OCI-LY1 (cell line): Measurements from ENCODE around the gene HEXIM1.
A peak's percentile ranks its signal among the peaks of the same experiment; 100 is the strongest.

ENCODE experiments used
- H2AFZ ChIP-seq: fragments of 200-600 bp; sonication (generic), shearing (Covaris generic); 2 replicates; pipeline ENCODE4 v1.6.0; 2014; ENCODE audit warnings: antibody characterized with exemption, mild to moderate bottlenecking, low read length
- H3F3A ChIP-seq: fragments of 200-600 bp; sonication (generic), shearing (Covaris generic); 2 replicates; pipeline ENCODE4 v1.6.0; 2014; ENCODE audit warnings: mild to moderate bottlenecking, antibody characterized with exemption, low read length, moderate library complexity; ENCODE audit not compliant: insufficient read depth
- H3K27ac ChIP-seq: fragments of 200-600 bp; sonication (generic); 2 replicates; pipeline ENCODE4 v1.5.1; 2014; ENCODE audit warnings: low read length, mixed run types, mild to moderate bottlenecking, low read depth; ENCODE audit not compliant: poor library complexity, severe bottlenecking
- H3K27me3 ChIP-seq: fragments of 200-600 bp; sonication (generic); 2 replicates; pipeline ENCODE4 v1.6.0; 2014; ENCODE audit warnings: antibody characterized with exemption, mild to moderate bottlenecking, low read length, moderate library complexity; ENCODE audit not compliant: insufficient read depth
- H3K36me3 ChIP-seq: fragments of 200-600 bp; sonication (generic); 2 replicates; pipeline ENCODE4 v1.6.1; 2014; ENCODE audit warnings: mild to moderate bottlenecking, antibody characterized with exemption, low read length, moderate library complexity, mixed read lengths; ENCODE audit not compliant: insufficient read depth
- H3K4me1 ChIP-seq: fragments of 200-600 bp; sonication (generic); 2 replicates; pipeline ENCODE4 v1.5.1; 2014; ENCODE audit warnings: mild to moderate bottlenecking, low read length, moderate library complexity; ENCODE audit not compliant: insufficient read depth, severe bottlenecking
- H3K4me2 ChIP-seq: fragments of 200-600 bp; sonication (generic), shearing (Covaris generic); 2 replicates; pipeline ENCODE4 v1.6.1; 2014; ENCODE audit warnings: low read length
- H3K4me3 ChIP-seq: fragments of 200-600 bp; sonication (generic); 2 replicates; pipeline ENCODE4 v1.5.1; 2014; ENCODE audit warnings: low read length, low read depth, mild to moderate bottlenecking, mixed read lengths; ENCODE audit not compliant: poor library complexity, severe bottlenecking
- H3K79me2 ChIP-seq: fragments of 200-600 bp; shearing (Covaris generic); 2 replicates; pipeline ENCODE4 v1.6.1; 2016; ENCODE audit warnings: mixed run types, low read length, mixed read lengths; ENCODE audit not compliant: insufficient read depth
- H3K9ac ChIP-seq: fragments of 200-600 bp; sonication (generic), shearing (Covaris generic); 2 replicates; pipeline ENCODE4 v1.6.1; 2014; ENCODE audit warnings: mild to moderate bottlenecking, low read length, mixed read lengths
- H3K9me2 ChIP-seq: fragments of 200-600 bp; sonication (generic), shearing (Covaris generic); 2 replicates; pipeline ENCODE4 v1.6.1; 2014; ENCODE audit warnings: low read depth, mild to moderate bottlenecking, low read length, mixed read lengths
- H3K9me3 ChIP-seq: fragments of 200-600 bp; shearing (Covaris generic); 2 replicates; pipeline ENCODE4 v1.6.1; 2014; ENCODE audit warnings: low read length, mixed read lengths
- H4K20me1 ChIP-seq: fragments of 200-600 bp; sonication (generic), shearing (Covaris generic); 2 replicates; pipeline ENCODE4 v1.6.0; 2016; ENCODE audit warnings: mild to moderate bottlenecking, low read length; ENCODE audit not compliant: insufficient read depth
- EZH2 ChIP-seq: fragments of 200-600 bp; sonication (generic), shearing (Covaris generic); IDR thresholded peaks from 2 replicates; pipeline ENCODE4 v1.8.0; 2017; ENCODE audit warnings: borderline replicate concordance, mixed run types, mild to moderate bottlenecking, antibody characterized with exemption, low read length, moderate library complexity, mixed read lengths
- TF ChIP-seq, protein P1 (sequence below): fragments of 200-600 bp; sonication (generic), shearing (Covaris generic); IDR thresholded peaks from 2 replicates; pipeline ENCODE4 v1.5.1; 2017; ENCODE audit warnings: mild to moderate bottlenecking, antibody characterized with exemption, low read length, moderate library complexity, mixed read lengths

HEXIM1 gene, protein sequence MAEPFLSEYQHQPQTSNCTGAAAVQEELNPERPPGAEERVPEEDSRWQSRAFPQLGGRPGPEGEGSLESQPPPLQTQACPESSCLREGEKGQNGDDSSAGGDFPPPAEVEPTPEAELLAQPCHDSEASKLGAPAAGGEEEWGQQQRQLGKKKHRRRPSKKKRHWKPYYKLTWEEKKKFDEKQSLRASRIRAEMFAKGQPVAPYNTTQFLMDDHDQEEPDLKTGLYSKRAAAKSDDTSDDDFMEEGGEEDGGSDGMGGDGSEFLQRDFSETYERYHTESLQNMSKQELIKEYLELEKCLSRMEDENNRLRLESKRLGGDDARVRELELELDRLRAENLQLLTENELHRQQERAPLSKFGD

DNA sequence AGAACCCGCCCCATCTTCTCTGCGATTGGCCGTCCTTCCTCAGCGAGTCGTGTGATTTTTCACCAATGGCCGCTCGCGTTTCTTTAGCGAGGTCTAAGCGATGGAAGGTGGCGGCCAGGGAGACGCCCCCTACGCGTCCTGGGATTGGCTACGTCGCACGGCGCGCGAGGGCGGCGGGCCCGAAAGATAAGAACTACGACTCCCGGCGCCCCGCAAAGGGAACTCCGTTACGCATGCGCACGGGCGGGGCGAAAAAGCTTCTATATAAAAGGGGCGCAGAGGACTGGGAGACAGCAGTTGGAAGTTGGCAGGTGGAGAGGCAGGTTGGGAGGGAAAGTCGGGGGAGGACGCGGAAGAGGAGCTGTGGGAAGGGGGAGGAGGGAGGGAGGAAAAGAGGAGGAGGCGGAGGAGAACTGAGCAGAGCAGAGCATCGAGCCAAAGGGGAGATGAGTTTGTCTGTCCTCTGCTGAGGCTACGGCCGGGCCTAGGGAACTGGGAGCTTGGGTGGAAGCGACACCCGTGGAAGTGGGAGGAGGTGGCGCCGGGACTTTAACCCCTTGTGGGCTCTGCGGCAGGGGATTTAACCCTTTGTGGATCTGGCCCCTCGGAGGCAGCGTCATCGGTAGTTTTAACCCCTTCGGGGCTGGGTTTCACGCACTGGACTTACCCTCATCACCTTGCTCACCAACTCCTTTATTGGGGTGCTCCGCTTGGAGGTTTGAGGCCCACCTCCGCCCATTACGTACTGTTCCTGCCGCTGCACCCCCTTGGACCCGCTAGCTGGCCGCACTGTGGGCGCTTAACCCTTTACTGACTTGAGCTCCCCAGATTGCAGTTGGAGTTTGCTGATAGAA, at the start of gene HEXIM1:
Gene HEXIM1 (plus strand): TSS at position 293 of the 854 bp plus-strand sequence. CDS start 716 bp downstream, outside the sequence.
- Histone ChIP-seq H3K36me3 (no peaks in the 10 kb centered on the region), H3K27ac (peak within 1 kb of the TSS; percentile 83), H3K4me1 (peaks cover 51% of the 10 kb centered on the region), H4K20me1 (no peaks in the 10 kb centered on the region), H3K4me2 (peak within 1 kb of the TSS; percentile 82), H3K27me3 (no peaks in the 10 kb centered on the region), H3F3A (peaks cover 9% of the 10 kb centered on the region; the same call in 1 of the 2 replicates), H3K9me3 (no peaks in the 10 kb centered on the region), H3K79me2 (no peaks in the 10 kb centered on the region), H3K9ac (peak within 1 kb of the TSS; percentile 63), H3K4me3 (peak within 1 kb of the TSS; percentile 72), H2AFZ (no peak within 1 kb of the TSS), H3K9me2 (no peaks in the 10 kb centered on the region)
- TF ChIP-seq, protein P1, sequence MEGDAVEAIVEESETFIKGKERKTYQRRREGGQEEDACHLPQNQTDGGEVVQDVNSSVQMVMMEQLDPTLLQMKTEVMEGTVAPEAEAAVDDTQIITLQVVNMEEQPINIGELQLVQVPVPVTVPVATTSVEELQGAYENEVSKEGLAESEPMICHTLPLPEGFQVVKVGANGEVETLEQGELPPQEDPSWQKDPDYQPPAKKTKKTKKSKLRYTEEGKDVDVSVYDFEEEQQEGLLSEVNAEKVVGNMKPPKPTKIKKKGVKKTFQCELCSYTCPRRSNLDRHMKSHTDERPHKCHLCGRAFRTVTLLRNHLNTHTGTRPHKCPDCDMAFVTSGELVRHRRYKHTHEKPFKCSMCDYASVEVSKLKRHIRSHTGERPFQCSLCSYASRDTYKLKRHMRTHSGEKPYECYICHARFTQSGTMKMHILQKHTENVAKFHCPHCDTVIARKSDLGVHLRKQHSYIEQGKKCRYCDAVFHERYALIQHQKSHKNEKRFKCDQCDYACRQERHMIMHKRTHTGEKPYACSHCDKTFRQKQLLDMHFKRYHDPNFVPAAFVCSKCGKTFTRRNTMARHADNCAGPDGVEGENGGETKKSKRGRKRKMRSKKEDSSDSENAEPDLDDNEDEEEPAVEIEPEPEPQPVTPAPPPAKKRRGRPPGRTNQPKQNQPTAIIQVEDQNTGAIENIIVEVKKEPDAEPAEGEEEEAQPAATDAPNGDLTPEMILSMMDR, result no peak
- no peak for TF ChIP-seq EZH2

DNA sequence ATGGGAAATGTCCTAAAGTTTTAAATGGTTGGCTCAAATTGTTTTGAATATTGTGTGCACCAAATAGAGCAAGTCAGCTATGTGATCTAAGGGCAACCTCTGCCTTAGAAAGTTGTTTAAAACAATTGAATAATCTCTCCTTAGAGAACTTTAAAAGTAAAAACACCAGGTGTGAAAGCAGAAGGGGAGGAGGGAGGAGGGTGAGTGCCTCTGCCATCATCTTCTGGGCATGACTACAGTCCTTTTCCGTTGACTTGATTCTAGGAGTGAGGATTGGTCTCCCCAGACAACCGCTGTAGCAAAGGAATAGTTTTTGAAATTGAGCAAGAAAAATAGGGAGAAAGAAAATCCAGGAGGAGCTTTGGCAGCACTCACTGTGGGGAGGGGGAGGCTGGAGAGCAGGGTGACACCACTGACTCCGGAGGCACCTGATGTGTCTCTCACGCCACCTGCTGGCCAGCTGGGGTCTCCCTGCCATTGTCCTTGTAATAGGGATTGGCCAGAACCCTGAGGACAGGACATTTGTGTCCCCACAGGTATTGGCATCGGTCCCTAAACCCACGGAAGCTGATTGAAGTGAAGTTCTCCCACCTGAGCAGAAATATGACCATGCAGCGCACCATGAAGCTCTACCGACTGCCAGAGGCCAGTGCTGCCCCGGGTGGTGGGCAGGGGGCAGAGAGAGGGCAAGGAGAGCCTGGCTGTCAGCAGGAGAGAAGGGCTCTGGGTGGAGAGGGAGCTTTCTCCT, 49.2 kb upstream of the HEXIM1 start:
- TF ChIP-seq EZH2, result no peak
- TF ChIP-seq, protein P1, result peak; percentile 92
- Histone ChIP-seq H3K4me1 (peaks cover 19% of the 10 kb centered on the region), H4K20me1 (no peaks in the 10 kb centered on the region), H3K79me2 (no peaks in the 10 kb centered on the region), H3K9me3 (no peaks in the 10 kb centered on the region), H3K27ac (peak overlapping the region; percentile 25), H3K9me2 (no peaks in the 10 kb centered on the region), H2AFZ (no peak overlapping the region), H3K4me3 (no peak overlapping the region), H3F3A (no peaks in the 10 kb centered on the region), H3K36me3 (peaks cover 87% of the 10 kb centered on the region), H3K9ac (no peak overlapping the region), H3K4me2 (no peak overlapping the region), H3K27me3 (no peaks in the 10 kb centered on the region)

DNA sequence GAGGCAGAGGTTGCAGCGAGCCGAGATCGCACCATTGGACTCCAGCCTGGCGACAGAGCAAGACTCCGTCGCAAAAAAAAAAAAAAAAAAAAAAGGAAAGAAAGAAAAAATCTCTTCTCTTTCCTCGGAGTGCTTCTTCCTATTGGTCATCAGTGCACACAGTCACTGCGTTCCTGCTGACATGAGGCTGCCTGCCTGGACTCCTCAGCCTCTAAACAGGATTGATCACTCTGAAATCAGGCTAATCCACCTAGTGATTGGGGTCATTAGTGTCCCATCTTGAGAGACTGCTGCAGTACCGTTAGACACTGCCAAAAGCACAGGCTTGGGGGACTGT, 46.8 kb upstream of the HEXIM1 start:
- TF ChIP-seq, protein P1, result no peak
- no peak for TF ChIP-seq EZH2
- H3K4me2 ChIP-seq, result no peak overlapping the region
- peaks cover 86% of the 10 kb centered on the region for H3K36me3 ChIP-seq
- H4K20me1 ChIP-seq, result no peaks in the 10 kb centered on the region
- no peaks in the 10 kb centered on the region for H3F3A ChIP-seq
- H3K27me3 ChIP-seq, result no peaks in the 10 kb centered on the region
- H3K4me1 ChIP-seq, result peaks cover 10% of the 10 kb centered on the region
- H3K9me2 ChIP-seq, result no peaks in the 10 kb centered on the region
- no peak overlapping the region for H3K4me3 ChIP-seq
- H3K79me2 ChIP-seq, result no peaks in the 10 kb centered on the region
- H3K9me3 ChIP-seq, result no peaks in the 10 kb centered on the region
- no peak overlapping the region for H3K9ac ChIP-seq
- no peak overlapping the region for H2AFZ ChIP-seq
- no peak overlapping the region for H3K27ac ChIP-seq
